WTC11 (cell line): ENCODE data around the gene FBP1. TPM values are rescaled to one million over a fixed set of nuclear protein-coding genes. Genes with fewer than 3 reads are reported as not detected.

Source experiments
- ATAC-seq: fragments of 200-7000 bp; cut with Tn5 transposase; 2 replicates; pipeline ENCODE4 v1.10.0; 2021; ENCODE audit warnings: mild to moderate bottlenecking, moderate library complexity
- CTCF ChIA-PET: fragments of 300-600 bp; sonication (Branson Sonifier 250); formaldehyde crosslinking; loops from one replicate; lab custom pipeline; 2021; ENCODE audit warnings: antibody characterized with exemption; lab: Charles Lee
- POLR2A ChIA-PET: fragments of 350-600 bp; sonication (Branson Sonifier 250); formaldehyde crosslinking; loops from one replicate; lab custom pipeline; 2021; ENCODE audit warnings: antibody characterized with exemption; lab: Charles Lee
- DNase-seq: peaks from one replicate; pipeline ENCODE4 v3.0.0; 2021; ENCODE audit warnings: low spot score
- H3K27ac Mint-ChIP-seq: 2 replicates; pipeline ENCODE4 v1.8.0; 2021; ENCODE audit warnings: mixed read lengths
- H3K27me3 Mint-ChIP-seq: 2 replicates; pipeline ENCODE4 v1.8.0; 2021; ENCODE audit warnings: low read depth, mild to moderate bottlenecking, moderate library complexity, mixed read lengths
- H3K36me3 Mint-ChIP-seq: 2 replicates; pipeline ENCODE4 v1.8.0; 2021; ENCODE audit warnings: mixed read lengths
- H3K4me1 Mint-ChIP-seq: 2 replicates; pipeline ENCODE4 v1.8.0; 2022; ENCODE audit warnings: mixed read lengths
- H3K4me3 Mint-ChIP-seq: 2 replicates; pipeline ENCODE4 v1.8.0; 2021; ENCODE audit warnings: mild to moderate bottlenecking, moderate library complexity, mixed read lengths
- H3K9me3 Mint-ChIP-seq: 2 replicates; pipeline ENCODE4 v1.8.0; 2021; ENCODE audit warnings: mixed read lengths
- CREB1 ChIP-seq: sonication (generic); formaldehyde crosslinking; IDR thresholded peaks from 2 replicates; pipeline ENCODE4 v1.8.0; 2023; ENCODE audit warnings: mild to moderate bottlenecking, missing genetic modification reagents
- E2F5 ChIP-seq: sonication (generic); formaldehyde crosslinking; IDR thresholded peaks from 2 replicates; pipeline ENCODE4 v1.8.1; 2022; ENCODE audit warnings: mild to moderate bottlenecking, moderate library complexity, missing genetic modification reagents
- ELF4 ChIP-seq: sonication (generic); formaldehyde crosslinking; IDR thresholded peaks from 2 replicates; pipeline ENCODE4 v1.8.1; 2022; ENCODE audit warnings: low read depth, mild to moderate bottlenecking, moderate library complexity, missing genetic modification reagents
- HMGA2 ChIP-seq: fragments of 250-450 bp; sonication (Bioruptor Pico); IDR thresholded peaks from 2 replicates; pipeline ENCODE4 v1.4.0; 2021; ENCODE audit warnings: mild to moderate bottlenecking, moderate library complexity
- IRF1 ChIP-seq: sonication (generic); formaldehyde crosslinking; IDR thresholded peaks from 2 replicates; pipeline ENCODE4 v1.8.0; 2023; ENCODE audit warnings: missing genetic modification reagents
- IRF2 ChIP-seq: sonication (generic); formaldehyde crosslinking; IDR thresholded peaks from 2 replicates; pipeline ENCODE4 v1.8.0; 2022; ENCODE audit warnings: low read depth, missing genetic modification reagents, borderline replicate concordance
- NFATC4 ChIP-seq: fragments of 250-450 bp; sonication (Bioruptor Pico); IDR thresholded peaks from 2 replicates; pipeline ENCODE4 v1.9.0; 2021; ENCODE audit warnings: mild to moderate bottlenecking
- ZNF232 ChIP-seq: sonication (generic); formaldehyde crosslinking; IDR thresholded peaks from 2 replicates; pipeline ENCODE4 v1.8.0; 2022; ENCODE audit warnings: mild to moderate bottlenecking, missing genetic modification reagents
- ZNF281 ChIP-seq: sonication (generic); formaldehyde crosslinking; IDR thresholded peaks from 2 replicates; pipeline ENCODE4 v1.8.0; 2023; ENCODE audit warnings: mild to moderate bottlenecking, missing genetic modification reagents
- ZNF317 ChIP-seq: sonication (generic); formaldehyde crosslinking; IDR thresholded peaks from 2 replicates; pipeline ENCODE4 v1.8.1; 2023; ENCODE audit warnings: low read depth, mild to moderate bottlenecking, moderate library complexity, missing genetic modification reagents, borderline replicate concordance
- ZNF396 ChIP-seq: fragments of 250-450 bp; sonication (Bioruptor Pico); IDR thresholded peaks from 2 replicates; pipeline ENCODE4 v1.8.0; 2021; ENCODE audit warnings: mild to moderate bottlenecking, moderate library complexity, borderline replicate concordance
- ZNF416 ChIP-seq: fragments of 250-450 bp; sonication (Bioruptor Pico); IDR thresholded peaks from 2 replicates; pipeline ENCODE4 v1.9.0; 2021; ENCODE audit warnings: mild to moderate bottlenecking, inconsistent platforms
- ZNF423 ChIP-seq: fragments of 250-450 bp; sonication (Bioruptor Pico); IDR thresholded peaks from 2 replicates; pipeline ENCODE4 v2.1.2; 2022; ENCODE audit warnings: mild to moderate bottlenecking, moderate library complexity
- ZSCAN18 ChIP-seq: fragments of 250-450 bp; sonication (Bioruptor Pico); IDR thresholded peaks from 2 replicates; pipeline ENCODE4 v2.1.2; 2022; ENCODE audit warnings: mild to moderate bottlenecking, moderate library complexity
- total RNA-seq: library from RNA; stranded (reverse); gene quantifications from 3 replicates; pipeline ENCODE4 v1.2.3, GENCODE V29; 2021

Gene FBP1
- total RNA-seq, 1 experiment from 2014 or later, result 6.4 TPM

- TF ChIP-seq ZNF281 (CRISPR knock-in tag) (no peak), ZNF232 (no peak), CREB1 (CRISPR knock-in tag) (no peak), ZNF423 (no peak), ZNF317 (CRISPR knock-in tag) (no peak)
- TF ChIP-seq, all 79 proteins: peak for 0
Observed at GRCh38 chr9:94663640-94664039, 24.3 kb upstream of the FBP1 start (continued).

- Mint-ChIP-seq H3K9me3 (no peaks in the 10 kb centered on the region), H3K4me3 (no peak overlapping the region), H3K27me3 (no peaks in the 10 kb centered on the region), H3K4me1 (peaks cover 3% of the 10 kb centered on the region), H3K27ac (no peak overlapping the region), H3K36me3 (no peaks in the 10 kb centered on the region)
- TF ChIP-seq IRF1 (CRISPR knock-in tag), result no peak
- ChIA-PET POLR2A (no interaction called here), CTCF (interaction anchor here (1.0 to 1.1 kb wide), 2 partner anchors 36 to 505 kb away, joined by 3 read pairs; no protein-coding TSS in a partner anchor)
- DNase-seq, result no peak
- peak; percentile 69 for ATAC-seq
Observed at GRCh38 chr9:94663140-94663539, 23.8 kb upstream of the FBP1 start.

GRCh38 chr9:94657021-94657725 is 17.9 kb upstream of the FBP1 start:
- Mint-ChIP-seq H3K9me3 (no peaks in the 10 kb centered on the region), H3K27me3 (no peaks in the 10 kb centered on the region), H3K4me1 (peaks cover 21% of the 10 kb centered on the region), H3K36me3 (no peaks in the 10 kb centered on the region), H3K27ac (no peak overlapping the region), H3K4me3 (no peak overlapping the region)
- no peak for ATAC-seq
- CTCF ChIA-PET, result interaction anchor here (0.6 to 2.6 kb wide), 7 partner anchors 10 to 473 kb away, joined by 4 to 19 read pairs (median 6); partner anchors contain the start of gene PCAT7
- POLR2A ChIA-PET, result interaction anchor here (1.6 kb wide), 1 partner anchor 24 kb away, joined by 4 read pairs; no protein-coding TSS in a partner anchor
- DNase-seq, result no peak
- TF ChIP-seq ZNF416 (no peak), ZSCAN18 (no peak), ZNF396 (CRISPR knock-in tag) (no peak), HMGA2 (no peak), E2F5 (CRISPR knock-in tag) (no peak), ELF4 (no peak), ZNF317 (CRISPR knock-in tag) (no peak), NFATC4 (CRISPR knock-in tag) (no peak)

- POLR2A ChIA-PET, result interaction anchor here (1.6 kb wide), 1 partner anchor 25 kb away, joined by 4 read pairs; no protein-coding TSS in a partner anchor
Observed at GRCh38 chr9:94656200-94656599, 16.9 kb upstream of the FBP1 start.

More at GRCh38 chr9:94656200-94656599, 16.9 kb upstream of the FBP1 start:
- no peaks in the 10 kb centered on the region for H3K9me3 Mint-ChIP-seq
- ATAC-seq (peak; percentile 73), DNase-seq (no peak)
- no peaks in the 10 kb centered on the region for H3K36me3 Mint-ChIP-seq
- H3K4me1 Mint-ChIP-seq, result peaks cover 21% of the 10 kb centered on the region
- no peaks in the 10 kb centered on the region for H3K27me3 Mint-ChIP-seq
- CTCF ChIA-PET, result interaction anchor here (1.4 to 2.6 kb wide), 6 partner anchors 13 to 474 kb away, joined by 4 to 19 read pairs (median 7); partner anchors contain the start of gene PCAT7
- no peak overlapping the region for H3K27ac Mint-ChIP-seq
- H3K4me3 Mint-ChIP-seq, result no peak overlapping the region
- TF ChIP-seq IRF2 (CRISPR knock-in tag) (no peak), ZNF416 (no peak)
